Keratinocyte (primary cell): Measurements from ENCODE around the gene EGFR. TPM values are rescaled to one million over a fixed set of nuclear protein-coding genes. Genes with fewer than 3 reads are reported as not detected.

ENCODE experiments used
- DNase-seq: peaks from one replicate; pipeline ENCODE4 v3.0.0-alpha.2; 2011; ENCODE audit warnings: low read depth, missing footprints, low spot score
- FAIRE-seq: peaks from 2 replicates; lab custom pipeline; 2011; peaks lifted over from hg19 to GRCh38; lab: Jason Lieb, UNC
- H2AFZ ChIP-seq: 2 replicates; pipeline ENCODE4 v1.6.0; 2012; ENCODE audit warnings: low read length, control low read depth, inconsistent platforms; ENCODE audit not compliant: control insufficient read depth
- H3K27ac ChIP-seq: 2 replicates; pipeline ENCODE4 v1.5.1; 2011; ENCODE audit warnings: low read length; ENCODE audit not compliant: control insufficient read depth, insufficient read depth
- H3K27me3 ChIP-seq: 3 replicates; pipeline ENCODE4 v1.6.0; 2011; ENCODE audit warnings: low read length; ENCODE audit not compliant: control insufficient read depth, insufficient read depth; ENCODE audit errors: extremely low read depth
- H3K36me3 ChIP-seq, 2 experiments: 2 replicates in 1 of 2; 3 replicates in 1 of 2; pipeline ENCODE4 v1.5.1; 2011; ENCODE audit warnings: low read length in 2 of 2, mild to moderate bottlenecking in 1 of 2; ENCODE audit not compliant: control insufficient read depth in 2 of 2, insufficient read depth in 2 of 2; ENCODE audit errors: extremely low read depth in 1 of 2
- H3K4me1 ChIP-seq: 3 replicates; pipeline ENCODE4 v1.5.1; 2011; ENCODE audit warnings: low read length; ENCODE audit not compliant: control insufficient read depth, insufficient read depth; ENCODE audit errors: extremely low read depth
- H3K4me2 ChIP-seq: 3 replicates; pipeline ENCODE4 v1.6.0; 2011; ENCODE audit warnings: low read depth, low read length; ENCODE audit not compliant: control insufficient read depth, insufficient read depth; ENCODE audit errors: extremely low read depth
- H3K4me3 ChIP-seq, 3 experiments: fragments of 200-600 bp in 1 of 3; sonication (generic) in 1 of 3; 2 replicates in 2 of 3; 3 replicates in 1 of 3; pipeline ENCODE4 v1.5.1; 2011 to 2016; ENCODE audit warnings: low read length in 3 of 3, mild to moderate bottlenecking in 3 of 3, control low read depth in 2 of 3, inconsistent platforms in 1 of 3, low read depth in 1 of 3, mixed read lengths in 1 of 3, mixed run types in 1 of 3, moderate library complexity in 1 of 3; ENCODE audit not compliant: control insufficient read depth in 2 of 3, insufficient read depth in 2 of 3; ENCODE audit errors: extremely low read depth in 1 of 3
- H3K79me2 ChIP-seq: 2 replicates; pipeline ENCODE4 v1.6.0; 2012; ENCODE audit warnings: low read length; ENCODE audit not compliant: control insufficient read depth, insufficient read depth
- H3K9ac ChIP-seq: 3 replicates; pipeline ENCODE4 v1.6.0; 2011; ENCODE audit warnings: low read length; ENCODE audit not compliant: control insufficient read depth, insufficient read depth; ENCODE audit errors: extremely low read depth
- H3K9me1 ChIP-seq: 3 replicates; pipeline ENCODE4 v1.6.0; 2011; ENCODE audit warnings: low read length; ENCODE audit not compliant: control insufficient read depth, insufficient read depth; ENCODE audit errors: extremely low read depth
- H3K9me3 ChIP-seq: 2 replicates; pipeline ENCODE4 v1.5.1; 2012; ENCODE audit warnings: low read depth, low read length; ENCODE audit not compliant: control insufficient read depth
- H4K20me1 ChIP-seq: 3 replicates; pipeline ENCODE4 v1.6.0; 2011; ENCODE audit warnings: low read length; ENCODE audit not compliant: control insufficient read depth, insufficient read depth; ENCODE audit errors: extremely low read depth
- CTCF ChIP-seq, 3 experiments: IDR thresholded peaks in 1 of 3; conservative IDR thresholded peaks in 1 of 3; optimal IDR thresholded peaks in 1 of 3; 2 replicates in 2 of 3; 3 replicates in 1 of 3; pipeline versions ENCODE3 to v1.5.1; 2011; ENCODE audit warnings: low read length in 3 of 3, mild to moderate bottlenecking in 3 of 3, moderate library complexity in 2 of 3, control low read depth in 1 of 3, inconsistent platforms in 1 of 3; ENCODE audit not compliant: insufficient read depth in 2 of 3; ENCODE audit errors: extremely low read depth in 1 of 3
- EZH2 ChIP-seq: IDR thresholded peaks from one replicate; pipeline ENCODE4 v1.6.1; 2012; ENCODE audit warnings: inconsistent platforms, mild to moderate bottlenecking, low read length, moderate library complexity
- dilution Hi-C: fragments of 300-500 bp; cut with MboI; formaldehyde crosslinking; loops from one replicate; pipeline ENCODE4 v1.7.0; 2020; ENCODE audit warnings: low sequenced_read_pairs; ENCODE audit not compliant: extremely low pct_ligation_motif_present
- polyA plus RNA-seq, 5 experiments: library from polyadenylated mRNA; depleted of rRNA in 3 of 5; stranded (reverse) in 3 of 5; stranded (forward) in 1 of 5; unstranded in 1 of 5; fragments of >200 nt; gene quantifications; 1 replicate in 1 of 5; 2 replicates in 3 of 5; 3 replicates in 1 of 5; pipeline versions ENCODE4 v1.2.1 to v1.2.3, GENCODE V29; 2011 to 2012; ENCODE audit warnings: missing spikeins in 2 of 5, low read depth in 1 of 5, low replicate concordance in 1 of 5

EGFR gene
- polyA plus RNA-seq, 1 donor (not counting 4 experiments of a cell fraction or from before 2014, with no cell fraction given): 120 TPM

DNA sequence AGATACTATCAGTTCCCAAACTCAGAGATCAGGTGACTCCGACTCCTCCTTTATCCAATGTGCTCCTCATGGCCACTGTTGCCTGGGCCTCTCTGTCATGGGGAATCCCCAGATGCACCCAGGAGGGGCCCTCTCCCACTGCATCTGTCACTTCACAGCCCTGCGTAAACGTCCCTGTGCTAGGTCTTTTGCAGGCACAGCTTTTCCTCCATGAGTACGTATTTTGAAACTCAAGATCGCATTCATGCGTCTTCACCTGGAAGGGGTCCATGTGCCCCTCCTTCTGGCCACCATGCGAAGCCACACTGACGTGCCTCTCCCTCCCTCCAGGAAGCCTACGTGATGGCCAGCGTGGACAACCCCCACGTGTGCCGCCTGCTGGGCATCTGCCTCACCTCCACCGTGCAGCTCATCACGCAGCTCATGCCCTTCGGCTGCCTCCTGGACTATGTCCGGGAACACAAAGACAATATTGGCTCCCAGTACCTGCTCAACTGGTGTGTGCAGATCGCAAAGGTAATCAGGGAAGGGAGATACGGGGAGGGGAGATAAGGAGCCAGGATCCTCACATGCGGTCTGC, 162.2 kb downstream of the EGFR start:
- DNase-seq (no peak), FAIRE-seq (no peak)
- peaks cover 10% of the 10 kb centered on the region for H3K4me1 ChIP-seq
- peak overlapping the region; percentile 3 for H3K27ac ChIP-seq
- TF ChIP-seq CTCF (optimal IDR thresholded peaks at IDR 0.05 in 1 of 3, IDR thresholded peaks at IDR 0.05 in 1 of 3, conservative IDR thresholded peaks at IDR 0.05 in 1 of 3; ENCODE audit: extremely low read depth in 1 of 3, insufficient read depth in 2 of 3, low read length in 3 of 3): peak in 1 of 3 experiments; percentile 27
- TF ChIP-seq EZH2: no peak
- no peaks in the 10 kb centered on the region for H3K9me1 ChIP-seq
- H3K79me2 ChIP-seq: peaks cover 2% of the 10 kb centered on the region
- dilution Hi-C loops: no loop called here
- no peak overlapping the region for H3K4me3 ChIP-seq
- H3K27me3 ChIP-seq: no peaks in the 10 kb centered on the region
- H2AFZ ChIP-seq: no peak overlapping the region
- H3K9ac ChIP-seq: no peak overlapping the region
- peaks cover 67 to 72% of the 10 kb centered on the region in 2 experiments for H3K36me3 ChIP-seq
- peaks cover 14% of the 10 kb centered on the region for H4K20me1 ChIP-seq
- no peaks in the 10 kb centered on the region for H3K9me3 ChIP-seq
- no peak overlapping the region for H3K4me2 ChIP-seq

DNA sequence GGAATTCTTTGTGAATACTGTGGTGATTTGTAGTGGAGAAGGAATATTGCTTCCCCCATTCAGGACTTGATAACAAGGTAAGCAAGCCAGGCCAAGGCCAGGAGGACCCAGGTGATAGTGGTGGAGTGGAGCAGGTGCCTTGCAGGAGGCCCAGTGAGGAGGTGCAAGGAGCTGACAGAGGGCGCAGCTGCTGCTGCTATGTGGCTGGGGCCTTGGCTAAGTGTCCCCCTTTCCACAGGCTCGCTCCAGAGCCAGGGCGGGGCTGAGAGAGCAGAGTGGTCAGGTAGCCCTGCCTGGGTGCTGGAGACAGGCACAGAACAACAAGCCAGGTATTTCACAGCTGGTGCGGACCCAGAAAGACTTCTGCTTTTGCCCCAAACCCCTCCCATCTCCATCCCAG, 162.9 kb downstream of the EGFR start:
- Histone ChIP-seq H3K4me2 (no peak overlapping the region), H3K4me3 (no peak overlapping the region), H3K27ac (no peak overlapping the region), H3K9ac (no peak overlapping the region), H3K27me3 (no peaks in the 10 kb centered on the region), H3K4me1 (peaks cover 17% of the 10 kb centered on the region), H3K36me3 (peaks cover 65 to 74% of the 10 kb centered on the region in 2 experiments), H3K9me1 (peaks cover under 1% of the 10 kb centered on the region), H3K9me3 (no peaks in the 10 kb centered on the region), H2AFZ (no peak overlapping the region), H4K20me1 (peaks cover 18% of the 10 kb centered on the region), H3K79me2 (peaks cover 4% of the 10 kb centered on the region)
- no peak for FAIRE-seq
- TF ChIP-seq CTCF (optimal IDR thresholded peaks at IDR 0.05 in 1 of 3, IDR thresholded peaks at IDR 0.05 in 1 of 3, conservative IDR thresholded peaks at IDR 0.05 in 1 of 3; ENCODE audit: extremely low read depth in 1 of 3, insufficient read depth in 2 of 3, low read length in 3 of 3): no peak
- TF ChIP-seq EZH2: no peak
- dilution Hi-C loops: no loop called here
- DNase-seq: no peak
